ENCODE measurements around the gene NPAS3.

Gene NPAS3

DNA sequence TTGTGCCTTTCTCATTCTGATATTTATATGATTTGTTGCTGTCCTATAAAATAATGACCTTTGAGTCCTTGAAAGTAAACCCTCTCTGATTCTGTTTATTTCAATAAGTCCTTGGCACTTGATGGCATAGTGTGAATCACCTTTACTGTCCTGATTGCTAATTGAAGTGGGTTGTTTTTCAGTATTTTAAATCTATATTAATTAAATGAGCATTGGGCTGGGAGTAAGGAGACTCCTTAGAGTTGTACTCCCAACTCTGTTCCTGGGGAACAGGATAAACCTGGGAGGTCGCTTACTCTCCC lies 776.5 kb downstream of the NPAS3 start:
- no peak for TF ChIP-seq GABPA (IDR thresholded peaks at IDR 0.05; ENCODE audit: low read depth)
- TF ChIP-seq, protein P1, sequence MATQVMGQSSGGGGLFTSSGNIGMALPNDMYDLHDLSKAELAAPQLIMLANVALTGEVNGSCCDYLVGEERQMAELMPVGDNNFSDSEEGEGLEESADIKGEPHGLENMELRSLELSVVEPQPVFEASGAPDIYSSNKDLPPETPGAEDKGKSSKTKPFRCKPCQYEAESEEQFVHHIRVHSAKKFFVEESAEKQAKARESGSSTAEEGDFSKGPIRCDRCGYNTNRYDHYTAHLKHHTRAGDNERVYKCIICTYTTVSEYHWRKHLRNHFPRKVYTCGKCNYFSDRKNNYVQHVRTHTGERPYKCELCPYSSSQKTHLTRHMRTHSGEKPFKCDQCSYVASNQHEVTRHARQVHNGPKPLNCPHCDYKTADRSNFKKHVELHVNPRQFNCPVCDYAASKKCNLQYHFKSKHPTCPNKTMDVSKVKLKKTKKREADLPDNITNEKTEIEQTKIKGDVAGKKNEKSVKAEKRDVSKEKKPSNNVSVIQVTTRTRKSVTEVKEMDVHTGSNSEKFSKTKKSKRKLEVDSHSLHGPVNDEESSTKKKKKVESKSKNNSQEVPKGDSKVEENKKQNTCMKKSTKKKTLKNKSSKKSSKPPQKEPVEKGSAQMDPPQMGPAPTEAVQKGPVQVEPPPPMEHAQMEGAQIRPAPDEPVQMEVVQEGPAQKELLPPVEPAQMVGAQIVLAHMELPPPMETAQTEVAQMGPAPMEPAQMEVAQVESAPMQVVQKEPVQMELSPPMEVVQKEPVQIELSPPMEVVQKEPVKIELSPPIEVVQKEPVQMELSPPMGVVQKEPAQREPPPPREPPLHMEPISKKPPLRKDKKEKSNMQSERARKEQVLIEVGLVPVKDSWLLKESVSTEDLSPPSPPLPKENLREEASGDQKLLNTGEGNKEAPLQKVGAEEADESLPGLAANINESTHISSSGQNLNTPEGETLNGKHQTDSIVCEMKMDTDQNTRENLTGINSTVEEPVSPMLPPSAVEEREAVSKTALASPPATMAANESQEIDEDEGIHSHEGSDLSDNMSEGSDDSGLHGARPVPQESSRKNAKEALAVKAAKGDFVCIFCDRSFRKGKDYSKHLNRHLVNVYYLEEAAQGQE (IDR thresholded peaks at IDR 0.05; ENCODE audit: insufficient replicate concordance, low read depth) = no peak
- TF ChIP-seq, protein P2, sequence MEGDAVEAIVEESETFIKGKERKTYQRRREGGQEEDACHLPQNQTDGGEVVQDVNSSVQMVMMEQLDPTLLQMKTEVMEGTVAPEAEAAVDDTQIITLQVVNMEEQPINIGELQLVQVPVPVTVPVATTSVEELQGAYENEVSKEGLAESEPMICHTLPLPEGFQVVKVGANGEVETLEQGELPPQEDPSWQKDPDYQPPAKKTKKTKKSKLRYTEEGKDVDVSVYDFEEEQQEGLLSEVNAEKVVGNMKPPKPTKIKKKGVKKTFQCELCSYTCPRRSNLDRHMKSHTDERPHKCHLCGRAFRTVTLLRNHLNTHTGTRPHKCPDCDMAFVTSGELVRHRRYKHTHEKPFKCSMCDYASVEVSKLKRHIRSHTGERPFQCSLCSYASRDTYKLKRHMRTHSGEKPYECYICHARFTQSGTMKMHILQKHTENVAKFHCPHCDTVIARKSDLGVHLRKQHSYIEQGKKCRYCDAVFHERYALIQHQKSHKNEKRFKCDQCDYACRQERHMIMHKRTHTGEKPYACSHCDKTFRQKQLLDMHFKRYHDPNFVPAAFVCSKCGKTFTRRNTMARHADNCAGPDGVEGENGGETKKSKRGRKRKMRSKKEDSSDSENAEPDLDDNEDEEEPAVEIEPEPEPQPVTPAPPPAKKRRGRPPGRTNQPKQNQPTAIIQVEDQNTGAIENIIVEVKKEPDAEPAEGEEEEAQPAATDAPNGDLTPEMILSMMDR (IDR thresholded peaks at IDR 0.05; ENCODE audit: insufficient read depth, low read length) = no peak
- no peak for TF ChIP-seq POLR2AphosphoS5 (IDR thresholded peaks at IDR 0.05; ENCODE audit: low read depth)
- TF ChIP-seq SPI1 (IDR thresholded peaks at IDR 0.05; ENCODE audit: borderline replicate concordance, low read depth) = no peak

DNA sequence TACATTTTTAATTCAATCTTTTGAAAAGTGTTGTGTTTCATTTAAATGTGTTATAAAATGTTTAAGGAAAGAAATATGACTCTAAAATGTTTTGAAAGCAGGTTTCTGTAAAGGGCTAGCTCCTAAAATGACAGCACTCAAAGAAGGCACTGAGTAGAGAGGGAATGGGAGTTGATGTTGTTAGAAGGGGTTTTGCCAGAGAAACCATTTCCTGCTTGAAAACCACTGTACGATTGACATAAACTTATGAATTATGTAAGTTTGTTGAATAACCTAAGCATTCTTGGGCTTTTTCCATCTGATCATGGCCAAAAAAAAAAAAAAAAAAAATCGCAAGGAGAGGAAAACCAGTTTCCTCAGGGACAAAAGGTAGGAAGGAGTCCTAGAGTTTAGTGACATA lies 778.2 kb downstream of the NPAS3 start:
- DNase-seq (ENCODE audit: low read depth in 1 of 2, low spot score in 1 of 2) = no peak
- TF ChIP-seq SPI1 (IDR thresholded peaks at IDR 0.05; ENCODE audit: borderline replicate concordance, low read depth) = no peak
- TF ChIP-seq, protein P1 (IDR thresholded peaks at IDR 0.05; ENCODE audit: insufficient replicate concordance, low read depth) = no peak
- TF ChIP-seq POLR2AphosphoS5 (IDR thresholded peaks at IDR 0.05; ENCODE audit: low read depth) = no peak
- TF ChIP-seq GABPA (IDR thresholded peaks at IDR 0.05; ENCODE audit: low read depth) = no peak
- TF ChIP-seq, protein P2 (IDR thresholded peaks at IDR 0.05; ENCODE audit: insufficient read depth, low read length) = no peak
- Histone ChIP-seq H3K27me3 (ENCODE audit: insufficient read depth, poor library complexity, severe bottlenecking) (peaks cover 2% of the 10 kb centered on the region), H3K4me3 (replicated peaks; ENCODE audit: insufficient read depth, low read length) (no peak overlapping the region), H3K27ac (replicated peaks) (no peak overlapping the region)

More for the DNA sequence above, 776.5 kb downstream of the NPAS3 start:
- Histone ChIP-seq H3K27me3 (ENCODE audit: insufficient read depth, poor library complexity, severe bottlenecking) (peaks cover 2% of the 10 kb centered on the region), H3K4me3 (replicated peaks; ENCODE audit: insufficient read depth, low read length) (no peak overlapping the region), H3K27ac (replicated peaks) (no peak overlapping the region)
- no peak for DNase-seq (ENCODE audit: low read depth in 1 of 2, low spot score in 1 of 2)

DNA sequence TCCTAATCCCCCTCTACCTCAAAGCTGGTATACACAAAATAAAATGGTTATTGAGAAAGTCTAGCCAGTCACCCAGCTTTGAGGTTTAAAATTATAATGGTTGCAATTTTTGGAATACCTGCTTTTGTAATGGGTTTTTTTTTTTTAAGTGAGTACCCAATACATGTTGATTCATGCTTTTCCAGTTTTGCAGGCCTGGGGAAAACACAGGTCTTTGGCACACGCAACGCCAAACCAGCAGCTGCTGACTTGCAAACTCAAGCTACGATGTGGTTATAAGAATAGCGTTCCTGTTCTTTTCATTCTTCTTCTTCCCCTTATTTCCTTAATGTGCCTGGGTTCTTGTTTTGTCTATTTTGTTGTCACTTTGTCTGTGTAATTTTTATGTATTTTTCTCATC lies 779.2 kb downstream of the NPAS3 start:
- TF ChIP-seq, protein P1 (IDR thresholded peaks at IDR 0.05; ENCODE audit: insufficient replicate concordance, low read depth) = no peak
- no peak for TF ChIP-seq POLR2AphosphoS5 (IDR thresholded peaks at IDR 0.05; ENCODE audit: low read depth)
- TF ChIP-seq, protein P2 (IDR thresholded peaks at IDR 0.05; ENCODE audit: insufficient read depth, low read length) = no peak
- no peak overlapping the region for H3K4me3 ChIP-seq (replicated peaks; ENCODE audit: insufficient read depth, low read length)
- DNase-seq (ENCODE audit: low read depth in 1 of 2, low spot score in 1 of 2) = no peak
- H3K27me3 ChIP-seq (ENCODE audit: insufficient read depth, poor library complexity, severe bottlenecking) = peaks cover 2% of the 10 kb centered on the region
- no peak overlapping the region for H3K27ac ChIP-seq (replicated peaks)

Data from HL-60 (cell line).